Activated CD8-positive, alpha-beta memory T cell treated with anti-CD3 and anti-CD28 coated beads, Interleukin-2, amount 50 U/mL, for 1 hour (primary cell): ENCODE data around the gene LAMC2.
"Not testable (repeated sequence)": the region's sequence is repeated elsewhere in the genome, so short reads cannot be mapped to it uniquely, and the experiment has no call there.

Source experiments
- DNase-seq: peaks from one replicate; pipeline ENCODE4 v3.0.0-alpha.2; 2020; ENCODE audit errors: extremely low read depth

The LAMC2 gene

DNA sequence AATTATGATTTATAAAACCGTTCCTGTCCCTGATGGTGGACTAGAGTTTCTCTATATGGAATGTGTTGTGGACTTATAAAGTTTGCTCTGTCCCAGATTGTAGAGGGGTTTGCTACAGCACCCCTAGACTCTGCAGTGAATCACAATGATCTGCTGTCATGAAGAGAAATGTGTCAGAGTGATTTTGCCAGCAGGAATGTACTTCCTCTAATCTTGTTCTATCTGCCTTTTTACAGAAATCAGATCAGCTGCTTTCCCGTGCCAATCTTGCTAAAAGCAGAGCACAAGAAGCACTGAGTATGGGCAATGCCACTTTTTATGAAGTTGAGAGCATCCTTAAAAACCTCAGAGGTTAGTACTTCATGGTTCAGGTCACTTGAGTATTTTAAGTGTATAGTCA, 52.0 kb downstream of the LAMC2 start:
- no peak for DNase-seq

DNA sequence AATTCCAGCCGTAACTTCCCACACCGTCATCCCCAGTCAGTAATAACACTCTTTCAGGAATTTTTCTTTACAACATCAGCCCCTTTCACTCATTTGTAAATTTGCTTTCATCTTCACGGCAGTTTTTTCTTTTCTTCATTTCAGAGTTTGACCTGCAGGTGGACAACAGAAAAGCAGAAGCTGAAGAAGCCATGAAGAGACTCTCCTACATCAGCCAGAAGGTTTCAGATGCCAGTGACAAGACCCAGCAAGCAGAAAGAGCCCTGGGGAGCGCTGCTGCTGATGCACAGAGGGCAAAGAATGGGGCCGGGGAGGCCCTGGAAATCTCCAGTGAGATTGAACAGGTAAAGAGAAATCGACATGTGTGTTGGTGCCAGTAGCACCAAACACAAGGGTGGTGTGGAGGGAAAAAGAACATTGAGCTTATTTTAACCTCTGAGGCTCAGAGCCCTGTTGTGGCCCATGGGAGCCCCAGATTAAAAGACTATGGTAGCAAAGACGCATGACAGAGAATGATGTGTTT, 53.2 kb downstream of the LAMC2 start:
- DNase-seq: no peak

DNA sequence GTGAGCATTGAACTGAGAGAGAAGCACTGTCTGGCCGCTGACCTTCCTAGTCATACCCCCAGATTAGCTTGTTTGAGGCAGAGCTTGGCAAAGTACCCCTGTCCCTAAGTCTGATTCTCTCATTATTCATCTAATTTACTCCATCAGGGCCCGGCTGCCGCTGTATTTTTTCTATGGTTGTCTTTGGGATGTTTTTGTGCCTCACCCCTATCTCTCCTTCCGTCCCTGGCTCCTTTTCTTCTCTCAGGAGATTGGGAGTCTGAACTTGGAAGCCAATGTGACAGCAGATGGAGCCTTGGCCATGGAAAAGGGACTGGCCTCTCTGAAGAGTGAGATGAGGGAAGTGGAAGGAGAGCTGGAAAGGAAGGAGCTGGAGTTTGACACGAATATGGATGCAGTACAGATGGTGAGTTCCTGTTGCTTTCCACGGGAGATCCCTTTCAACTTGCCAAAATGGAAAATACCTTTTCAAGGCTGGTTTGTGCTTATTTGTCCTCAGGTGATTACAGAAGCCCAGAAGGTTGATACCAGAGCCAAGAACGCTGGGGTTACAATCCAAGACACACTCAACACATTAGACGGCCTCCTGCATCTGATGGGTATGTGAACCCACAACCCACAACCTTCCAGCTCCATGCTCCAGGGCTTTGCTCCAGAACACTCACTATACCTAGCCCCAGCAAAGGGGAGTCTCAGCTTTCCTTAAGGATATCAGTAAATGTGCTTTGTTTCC, 53.9 kb downstream of the LAMC2 start:
- DNase-seq: no peak

DNA sequence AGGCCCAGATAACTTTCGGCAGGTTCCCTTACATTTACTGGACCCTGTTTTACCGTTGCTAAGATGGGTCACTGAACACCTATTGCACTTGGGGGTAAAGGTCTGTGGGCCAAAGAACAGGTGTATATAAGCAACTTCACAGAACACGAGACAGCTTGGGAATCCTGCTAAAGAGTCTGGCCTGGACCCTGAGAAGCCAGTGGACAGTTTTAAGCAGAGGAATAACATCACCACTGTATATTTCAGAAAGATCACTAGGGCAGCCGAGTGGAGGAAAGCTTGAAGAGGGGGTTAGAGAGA, 54.4 kb downstream of the LAMC2 start:
- no peak for DNase-seq

DNA sequence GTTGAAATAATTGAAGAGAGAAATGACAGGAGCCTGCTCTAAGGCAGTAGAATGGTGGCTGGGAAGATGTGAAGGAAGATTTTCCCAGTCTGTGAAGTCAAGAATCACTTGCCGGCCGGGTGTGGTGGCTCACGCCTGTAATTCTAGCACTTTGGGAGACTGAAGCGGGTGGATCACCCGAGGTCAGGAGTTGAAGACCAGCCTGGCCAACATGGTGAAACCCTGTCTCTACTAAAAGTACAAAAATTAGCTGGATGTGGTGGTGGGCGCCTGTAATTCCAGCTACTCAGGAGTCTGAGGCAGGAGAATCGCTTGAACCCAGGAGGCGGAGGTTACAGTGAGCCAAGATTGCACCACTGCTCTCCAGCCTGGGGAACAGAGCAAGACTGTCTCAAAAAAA, 54.8 kb downstream of the LAMC2 start:
- DNase-seq: not testable (repeated sequence)

DNA sequence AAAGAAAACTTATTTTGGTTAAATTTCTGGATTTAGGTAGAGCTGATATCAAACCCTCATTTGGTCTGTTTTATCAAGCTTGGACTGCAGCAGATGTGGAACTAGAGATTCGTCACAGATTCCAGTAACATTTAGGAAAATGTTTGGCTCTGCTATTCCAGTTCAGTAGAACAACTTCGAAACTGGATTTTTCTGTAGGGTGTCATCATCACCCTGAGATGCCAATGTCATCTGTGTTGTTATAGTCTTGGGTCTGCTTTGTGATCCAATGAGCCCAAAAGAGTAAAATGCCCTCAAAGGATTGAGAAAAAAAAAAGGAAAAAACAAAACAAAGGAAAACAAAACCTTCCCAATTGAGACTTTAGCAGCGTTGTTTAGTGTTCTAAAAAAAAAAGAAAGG, 55.4 kb downstream of the LAMC2 start:
- DNase-seq: no peak

DNA sequence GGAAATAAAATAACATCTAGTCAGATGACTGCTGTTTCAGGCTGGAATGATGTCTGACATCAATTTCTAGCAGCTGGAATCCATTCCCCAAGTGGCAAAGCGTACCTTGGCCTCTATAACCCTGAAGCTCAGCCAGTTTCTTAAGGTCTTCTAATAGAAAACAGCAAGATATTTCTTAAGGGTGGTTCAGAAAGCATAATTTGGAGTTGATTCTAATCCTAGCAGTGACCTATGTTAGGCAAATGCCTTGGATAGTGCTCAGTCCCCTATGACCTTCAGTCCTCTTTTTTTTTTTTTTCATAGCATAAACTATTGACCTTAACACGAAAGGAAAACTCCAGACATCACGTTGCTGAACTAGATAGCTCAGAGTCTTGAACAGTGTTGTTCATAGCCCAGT, 56.5 kb downstream of the LAMC2 start:
- no peak for DNase-seq

DNA sequence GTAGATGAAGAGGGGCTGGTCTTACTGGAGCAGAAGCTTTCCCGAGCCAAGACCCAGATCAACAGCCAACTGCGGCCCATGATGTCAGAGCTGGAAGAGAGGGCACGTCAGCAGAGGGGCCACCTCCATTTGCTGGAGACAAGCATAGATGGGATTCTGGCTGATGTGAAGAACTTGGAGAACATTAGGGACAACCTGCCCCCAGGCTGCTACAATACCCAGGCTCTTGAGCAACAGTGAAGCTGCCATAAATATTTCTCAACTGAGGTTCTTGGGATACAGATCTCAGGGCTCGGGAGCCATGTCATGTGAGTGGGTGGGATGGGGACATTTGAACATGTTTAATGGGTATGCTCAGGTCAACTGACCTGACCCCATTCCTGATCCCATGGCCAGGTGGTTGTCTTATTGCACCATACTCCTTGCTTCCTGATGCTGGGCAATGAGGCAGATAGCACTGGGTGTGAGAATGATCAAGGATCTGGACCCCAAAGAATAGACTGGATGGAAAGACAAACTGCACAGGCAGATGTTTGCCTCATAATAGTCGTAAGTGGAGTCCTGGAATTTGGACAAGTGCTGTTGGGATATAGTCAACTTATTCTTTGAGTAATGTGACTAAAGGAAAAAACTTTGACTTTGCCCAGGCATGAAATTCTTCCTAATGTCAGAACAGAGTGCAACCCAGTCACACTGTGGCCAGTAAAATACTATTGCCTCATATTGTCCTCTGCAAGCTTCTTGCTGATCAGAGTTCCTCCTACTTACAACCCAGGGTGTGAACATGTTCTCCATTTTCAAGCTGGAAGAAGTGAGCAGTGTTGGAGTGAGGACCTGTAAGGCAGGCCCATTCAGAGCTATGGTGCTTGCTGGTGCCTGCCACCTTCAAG, 57.3 kb downstream of the LAMC2 start:
- DNase-seq: no peak

DNA sequence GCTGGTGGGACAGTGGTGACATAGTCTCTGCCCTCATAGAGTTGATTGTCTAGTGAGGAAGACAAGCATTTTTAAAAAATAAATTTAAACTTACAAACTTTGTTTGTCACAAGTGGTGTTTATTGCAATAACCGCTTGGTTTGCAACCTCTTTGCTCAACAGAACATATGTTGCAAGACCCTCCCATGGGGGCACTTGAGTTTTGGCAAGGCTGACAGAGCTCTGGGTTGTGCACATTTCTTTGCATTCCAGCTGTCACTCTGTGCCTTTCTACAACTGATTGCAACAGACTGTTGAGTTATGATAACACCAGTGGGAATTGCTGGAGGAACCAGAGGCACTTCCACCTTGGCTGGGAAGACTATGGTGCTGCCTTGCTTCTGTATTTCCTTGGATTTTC, 58.4 kb downstream of the LAMC2 start:
- DNase-seq: no peak

DNA sequence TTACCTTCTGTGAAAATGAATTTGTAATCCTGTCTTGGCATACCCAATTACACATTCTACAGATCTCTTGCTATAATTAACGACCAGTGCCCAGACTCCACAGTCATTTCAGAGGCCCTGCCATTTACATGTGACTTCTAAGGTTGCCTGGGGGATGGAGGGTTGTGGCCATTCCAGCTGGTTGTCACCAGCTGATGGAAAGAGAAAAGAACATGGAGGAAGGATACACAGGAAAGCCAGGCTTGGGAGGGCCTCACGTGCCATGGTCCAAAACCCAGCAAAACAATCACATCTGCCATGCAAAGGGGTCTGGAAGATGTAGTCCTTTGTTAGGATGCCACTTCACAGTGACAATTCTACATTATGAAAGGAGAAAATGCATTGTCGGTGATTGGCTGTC, 59.3 kb downstream of the LAMC2 start:
- no peak for DNase-seq

DNA sequence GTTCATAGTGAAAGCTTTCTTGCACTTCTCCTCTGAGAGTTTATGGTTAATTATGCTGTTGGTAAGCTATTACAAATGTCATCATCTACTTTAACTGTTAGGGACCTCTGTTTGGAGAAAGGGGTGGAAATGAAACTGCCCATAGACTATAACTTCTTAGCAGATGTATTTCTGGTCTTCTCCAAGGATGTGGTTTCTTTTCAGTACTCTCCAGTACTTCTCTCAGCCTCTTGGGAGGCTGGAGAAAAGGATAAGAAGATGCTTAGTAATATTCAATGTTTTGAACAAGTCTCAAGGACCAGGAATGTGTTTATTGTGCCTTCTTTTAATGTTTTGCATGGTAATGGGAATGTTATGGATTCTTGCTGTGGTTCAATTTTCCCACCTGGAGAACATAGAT, 60.4 kb downstream of the LAMC2 start:
- DNase-seq: no peak

DNA sequence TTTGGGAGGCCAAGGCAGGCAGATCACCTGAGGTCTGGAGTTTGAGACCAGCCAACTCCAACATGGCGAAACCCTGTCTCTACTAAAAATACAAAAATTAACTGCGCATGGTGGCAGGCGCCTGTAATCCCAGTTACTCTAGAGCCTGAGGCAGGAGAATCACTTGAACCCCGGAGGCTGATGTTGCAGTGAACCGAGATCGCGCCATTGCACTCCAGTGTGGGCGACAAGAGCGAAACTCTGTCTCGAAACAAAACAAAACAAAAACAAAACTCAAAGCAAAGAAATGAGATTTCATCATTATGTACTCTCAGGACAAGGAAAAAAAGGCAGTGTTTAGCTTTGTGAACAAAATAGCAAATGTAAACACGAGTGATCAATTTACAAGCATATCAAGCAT, 61.0 kb downstream of the LAMC2 start:
- DNase-seq: no peak

DNA sequence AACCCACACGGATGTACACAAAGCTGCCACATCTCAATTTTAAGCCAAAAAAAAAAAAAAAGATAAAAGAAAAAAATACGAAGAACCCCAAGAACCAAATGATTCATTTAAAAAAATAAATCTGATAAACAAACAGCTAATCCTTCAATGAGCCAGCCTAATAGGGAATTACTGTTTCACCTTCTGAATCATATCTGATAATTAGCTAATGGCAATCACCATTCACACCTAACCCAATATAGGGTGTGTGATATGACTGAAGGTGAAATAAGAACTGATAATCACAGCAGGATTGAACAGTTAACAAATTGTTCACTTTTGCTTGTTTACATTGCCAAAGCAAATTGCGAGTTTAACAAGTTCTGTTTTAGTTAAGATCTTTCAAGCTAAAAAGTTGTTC, 61.4 kb downstream of the LAMC2 start:
- DNase-seq: no peak

DNA sequence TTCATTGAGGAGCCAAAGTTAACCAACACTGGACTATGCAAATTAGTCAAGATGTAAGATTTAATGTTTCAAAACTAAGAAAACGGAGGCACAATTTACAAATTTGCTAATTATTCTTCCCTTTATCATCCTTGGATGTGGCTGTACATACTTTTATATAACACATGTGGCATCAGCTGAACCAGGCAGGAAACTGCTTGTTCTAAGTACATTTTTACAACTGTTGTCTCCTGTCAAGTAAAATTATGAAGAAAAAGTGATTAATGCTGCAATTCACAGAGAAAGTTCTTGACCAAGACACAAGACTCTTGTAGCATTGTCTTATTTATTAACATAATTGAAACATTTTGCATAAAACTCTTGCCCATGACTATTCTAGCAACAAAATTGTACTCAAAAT, 61.9 kb downstream of the LAMC2 start:
- no peak for DNase-seq

DNA sequence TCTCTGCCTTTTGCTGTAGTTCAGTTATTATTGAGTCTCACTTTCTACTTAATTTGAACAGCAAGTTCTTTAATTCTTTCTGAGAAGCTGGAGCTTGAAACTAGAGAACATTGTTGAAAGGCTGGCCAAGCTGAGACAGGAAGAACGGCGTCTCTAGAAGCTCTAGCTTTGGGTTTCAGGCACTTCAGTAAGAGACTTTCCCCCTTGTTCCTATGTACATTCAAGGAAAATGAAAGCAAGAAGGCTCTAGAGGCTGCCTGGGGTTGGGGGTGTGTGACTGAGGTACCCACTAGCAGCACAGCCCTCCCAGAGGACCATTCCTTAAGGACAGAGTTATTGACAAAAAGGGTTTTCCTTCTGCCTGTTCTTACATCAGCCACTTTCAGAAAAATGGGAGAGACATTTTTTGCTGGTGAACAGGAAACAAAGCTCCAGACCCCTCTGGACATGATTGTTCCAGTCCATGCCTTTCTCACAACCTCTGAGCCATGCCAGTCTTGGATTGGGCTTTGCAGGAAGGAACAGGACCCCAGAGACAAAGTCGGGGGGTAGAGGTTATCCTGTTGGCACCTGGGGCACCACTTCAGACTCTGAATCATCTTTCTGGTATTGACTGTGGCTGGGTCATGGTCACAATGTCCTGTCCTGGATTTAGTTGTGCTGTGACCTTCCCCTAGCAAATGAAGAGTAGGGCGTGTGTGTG, 63.1 kb downstream of the LAMC2 start:
- no peak for DNase-seq

DNA sequence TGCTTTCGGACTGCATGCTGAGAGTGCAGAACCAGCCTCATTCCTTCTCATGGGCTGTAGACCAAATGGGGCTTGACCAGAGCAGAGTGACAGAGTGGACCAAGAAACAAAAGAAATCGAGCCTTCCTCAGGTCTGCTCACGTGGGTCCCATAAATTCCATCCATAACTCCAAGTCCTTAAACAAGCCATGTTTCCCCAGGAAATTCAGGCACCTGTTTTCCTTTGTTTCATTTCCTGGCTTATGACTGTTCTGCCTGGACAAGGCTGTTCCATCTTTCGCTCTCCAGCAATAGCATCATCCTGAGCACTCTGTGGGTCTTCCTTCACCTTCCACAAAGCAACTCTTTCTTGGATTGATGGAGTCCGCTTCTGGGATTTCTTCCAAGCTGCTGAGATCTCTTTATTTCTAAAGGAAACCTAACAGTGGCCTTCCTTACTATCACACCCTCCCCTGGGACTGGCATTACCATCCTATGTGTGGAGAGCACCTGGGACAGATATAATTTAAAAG, 63.9 kb downstream of the LAMC2 start:
- no peak for DNase-seq

DNA sequence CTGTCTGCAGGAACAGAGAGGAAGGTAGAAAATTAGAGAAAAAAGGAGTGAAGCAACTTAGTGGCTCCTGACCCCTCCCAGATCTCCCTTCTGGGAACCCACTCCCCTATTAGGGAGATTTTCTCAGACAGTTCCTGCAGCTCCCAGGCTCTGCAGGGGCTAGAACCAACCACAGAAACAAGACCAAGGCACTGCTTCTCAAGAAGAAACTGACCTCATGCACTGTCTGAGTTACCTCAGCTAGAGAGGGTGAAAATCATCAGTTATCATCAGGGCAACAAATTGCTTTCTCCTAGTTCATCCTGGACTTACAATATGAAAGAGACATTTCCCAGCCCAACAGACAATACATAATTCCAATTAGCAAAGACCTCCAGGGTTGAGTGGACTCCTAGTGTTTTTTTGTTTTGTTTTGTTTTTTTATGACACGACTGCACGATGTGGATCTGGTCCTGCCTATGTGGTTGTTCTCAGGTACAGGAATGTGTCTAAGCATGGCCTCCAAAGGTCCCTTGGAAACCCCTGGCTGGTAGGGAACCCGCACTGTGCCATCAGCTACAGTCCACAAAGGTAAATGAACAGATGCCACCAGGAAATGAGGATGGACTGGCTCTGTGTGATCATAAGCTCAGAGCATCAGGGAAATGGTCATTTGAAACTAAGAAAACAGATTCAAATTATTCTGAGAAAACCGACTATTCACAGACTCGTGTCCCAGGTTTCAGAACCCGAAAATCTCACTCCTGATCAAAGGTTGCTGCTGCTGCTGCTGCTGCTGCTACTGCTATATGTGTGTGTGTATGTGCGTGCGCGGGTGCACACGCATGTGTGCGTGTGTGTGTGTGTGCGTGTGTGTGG, 65.3 kb downstream of the LAMC2 start:
- DNase-seq: no peak

DNA sequence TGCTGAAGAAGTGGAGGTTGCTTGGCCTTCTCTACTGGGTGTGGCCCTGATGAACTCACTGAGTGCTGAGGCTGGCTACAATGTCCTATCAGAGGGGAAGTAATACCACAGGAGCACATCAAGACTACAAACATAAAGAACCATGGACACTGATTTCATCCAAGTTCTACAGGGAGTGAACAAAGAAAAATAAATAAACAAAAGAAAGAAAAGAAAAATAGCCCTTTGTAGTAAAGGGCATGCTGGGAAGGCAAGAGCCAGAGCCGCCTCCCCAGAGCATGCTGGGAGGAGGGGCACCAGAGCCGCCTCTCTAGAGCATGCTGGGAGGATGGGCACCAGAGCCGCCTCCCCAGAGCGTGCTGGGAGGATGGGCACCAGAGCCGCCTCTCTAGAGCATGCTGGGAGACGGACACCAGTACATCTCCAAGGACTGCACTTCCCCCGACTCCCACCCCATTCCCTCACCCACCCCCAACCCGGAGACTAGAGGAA, 65.9 kb downstream of the LAMC2 start:
- DNase-seq: no peak

DNA sequence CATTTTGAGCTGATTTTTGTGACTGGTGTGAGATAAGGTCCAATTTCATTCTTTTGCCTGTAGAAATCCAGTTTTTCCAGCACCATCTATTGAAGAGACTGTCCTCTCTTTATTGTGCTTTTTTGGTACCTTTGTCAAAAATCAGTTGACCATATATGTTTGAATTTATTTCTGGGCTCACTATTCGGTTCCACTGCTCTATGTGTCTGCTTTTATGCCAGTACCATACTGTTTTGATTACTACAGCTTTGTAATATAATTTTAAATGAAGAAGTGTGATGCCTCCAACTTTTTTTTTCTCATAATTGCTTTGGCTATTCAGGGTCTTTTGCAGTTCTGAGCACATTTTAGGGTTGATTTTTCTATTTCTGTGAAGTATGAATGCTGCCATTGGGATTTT, 69.0 kb downstream of the LAMC2 start:
- no peak for DNase-seq

DNA sequence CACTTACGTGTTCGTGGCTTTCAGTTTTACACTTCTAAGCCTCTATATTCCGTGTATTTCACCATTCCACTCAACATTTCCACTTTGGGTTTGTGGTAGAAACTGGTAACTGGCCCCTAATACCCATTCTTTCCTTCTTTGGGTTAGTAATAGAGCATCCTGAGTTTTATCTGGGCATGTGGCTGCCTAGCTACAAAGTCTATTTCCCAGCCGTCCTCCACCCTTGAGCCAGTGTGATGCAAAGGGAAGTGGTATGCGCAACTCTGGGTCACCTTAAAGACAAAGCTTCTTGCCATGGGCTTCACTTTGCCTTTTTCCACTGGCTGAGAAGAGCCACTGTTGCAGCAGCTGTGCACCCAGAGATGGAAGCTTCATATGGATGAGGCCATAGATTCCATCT, 73.9 kb downstream of the LAMC2 start:
- no peak for DNase-seq

DNA sequence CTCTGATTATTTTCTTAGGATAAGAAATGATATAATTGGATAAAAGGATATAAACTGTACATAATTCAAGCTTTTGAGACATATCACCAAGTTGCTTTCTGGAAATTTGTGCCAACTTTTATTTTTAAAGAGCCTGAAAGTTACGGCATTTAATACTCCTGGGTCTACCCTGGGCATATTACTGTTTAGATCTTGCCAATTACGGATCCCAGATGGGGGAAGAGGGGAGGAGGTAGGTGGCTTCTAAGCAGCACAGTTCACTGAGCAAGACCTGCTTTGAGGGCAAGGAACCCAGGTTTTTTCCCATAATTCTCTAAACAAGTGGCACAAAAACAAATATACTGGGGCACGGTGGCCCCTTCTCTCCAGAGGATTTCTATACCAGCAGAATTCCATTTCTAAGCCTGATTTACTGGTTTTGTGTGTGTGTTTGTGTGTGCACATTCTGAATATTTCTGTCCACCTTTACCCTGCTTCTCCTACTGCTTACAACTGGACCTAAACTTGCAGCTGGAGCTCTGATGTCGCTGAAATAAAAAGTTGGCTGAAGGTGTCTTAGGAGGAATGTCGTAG, 76.7 kb downstream of the LAMC2 start:
- DNase-seq: no peak
